Activated CD4-positive, alpha-beta T cell treated with anti-CD3 and anti-CD28 coated beads for 36 hours (primary cell): Measurements from ENCODE around the gene EPHB1. TPM values are rescaled to one million over a fixed set of nuclear protein-coding genes. Genes with fewer than 3 reads are reported as not detected.
"Not testable (repeated sequence)": the region's sequence is repeated elsewhere in the genome, so short reads cannot be mapped to it uniquely, and the experiment has no call there.

Experiments used
- ATAC-seq: fragments of 200-7000 bp; cut with Tn5 transposase; one replicate; pipeline ENCODE4 v1.10.0; 2021; ENCODE audit warnings: mild to moderate bottlenecking, moderate library complexity
- CTCF ChIA-PET: fragments of 350-600 bp; sonication (Branson Sonifier 250); formaldehyde crosslinking; loops from one replicate; lab custom pipeline; 2021; ENCODE audit warnings: antibody characterized with exemption; lab: Charles Lee
- POLR2A ChIA-PET: fragments of 350-600 bp; sonication (Branson Sonifier 250); formaldehyde crosslinking; loops from one replicate; lab custom pipeline; 2021; ENCODE audit warnings: antibody characterized with exemption, inconsistent platforms; lab: Charles Lee
- DNase-seq: peaks from one replicate; pipeline ENCODE4 v3.0.0-alpha.2; 2020
- H3K27ac Mint-ChIP-seq: one replicate; pipeline ENCODE4 v1.8.0; 2021; ENCODE audit warnings: mixed read lengths
- H3K27me3 Mint-ChIP-seq: one replicate; pipeline ENCODE4 v1.8.0; 2021; ENCODE audit warnings: mixed read lengths
- H3K36me3 Mint-ChIP-seq: one replicate; pipeline ENCODE4 v1.8.0; 2021; ENCODE audit warnings: low read depth, mixed read lengths
- H3K4me1 Mint-ChIP-seq: one replicate; pipeline ENCODE4 v1.8.0; 2021; ENCODE audit warnings: mixed read lengths
- H3K4me3 Mint-ChIP-seq: one replicate; pipeline ENCODE4 v1.8.0; 2021; ENCODE audit warnings: mild to moderate bottlenecking, moderate library complexity, mixed read lengths
- H3K9me3 Mint-ChIP-seq: one replicate; pipeline ENCODE4 v1.8.0; 2021; ENCODE audit warnings: low read depth, mixed read lengths
- intact Hi-C, 2 experiments: fragments of 100-400 bp; cut with DNase I in 1 of 2; cut with micrococcal nuclease in 1 of 2; formaldehyde crosslinking; loops; one replicate each; pipeline versions ENCODE4 v1.14.2 to v1.15.1; 2022 to 2024; cut with DNase I, micrococcal nuclease
- total RNA-seq, 2 experiments: library from RNA; stranded (reverse); gene quantifications; one replicate each; pipeline ENCODE4 v1.2.3, GENCODE V29; 2021

EPHB1 gene
- total RNA-seq, 2 experiments from 2014 or later, result 0.60 to 0.98 TPM

- CTCF ChIA-PET, result interaction anchor here (0.6 kb wide), 1 partner anchor 294 kb away, joined by 3 read pairs; no protein-coding TSS in a partner anchor
- H3K27ac Mint-ChIP-seq, result no peak overlapping the region
- H3K4me1 Mint-ChIP-seq, result no peaks in the 10 kb centered on the region
- no peak overlapping the region for H3K4me3 Mint-ChIP-seq
- intact Hi-C loops, result no loop called here
- DNase-seq (no peak), ATAC-seq (no peak)
- no peaks in the 10 kb centered on the region for H3K36me3 Mint-ChIP-seq
- POLR2A ChIA-PET, result no interaction called here
- H3K9me3 Mint-ChIP-seq, result no peaks in the 10 kb centered on the region
- peaks cover 3% of the 10 kb centered on the region for H3K27me3 Mint-ChIP-seq
Observed at GRCh38 chr3:135038186-135038585, 243.1 kb downstream of the EPHB1 start.

DNA sequence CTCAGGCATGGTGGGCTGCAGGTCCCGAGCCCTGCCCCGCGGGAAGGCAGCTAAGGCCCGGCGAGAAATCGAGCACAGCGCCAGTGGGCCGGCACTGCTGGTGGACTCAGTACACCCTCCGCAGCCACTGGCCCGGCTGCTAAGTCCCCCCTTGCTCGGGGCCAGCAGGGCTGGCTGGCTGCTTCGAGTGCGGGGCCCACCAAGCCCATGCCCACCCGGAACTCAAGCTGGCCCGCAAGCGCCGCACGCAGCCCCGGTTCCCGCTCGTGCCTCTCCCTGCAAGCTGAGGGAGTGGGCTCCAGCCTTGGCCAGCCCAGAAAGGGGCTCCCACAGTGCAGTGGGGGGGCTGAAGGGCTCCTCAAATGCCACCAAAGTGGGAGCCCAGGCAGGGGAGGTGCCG lies 244.5 kb downstream of the EPHB1 start:
- intact Hi-C loops, DNase-seq, H3K36me3 Mint-ChIP-seq, CTCF ChIA-PET, H3K4me1 Mint-ChIP-seq, H3K4me3 Mint-ChIP-seq, H3K9me3 Mint-ChIP-seq, H3K27me3 Mint-ChIP-seq, H3K27ac Mint-ChIP-seq, POLR2A ChIA-PET, ATAC-seq: not testable (repeated sequence)

DNA sequence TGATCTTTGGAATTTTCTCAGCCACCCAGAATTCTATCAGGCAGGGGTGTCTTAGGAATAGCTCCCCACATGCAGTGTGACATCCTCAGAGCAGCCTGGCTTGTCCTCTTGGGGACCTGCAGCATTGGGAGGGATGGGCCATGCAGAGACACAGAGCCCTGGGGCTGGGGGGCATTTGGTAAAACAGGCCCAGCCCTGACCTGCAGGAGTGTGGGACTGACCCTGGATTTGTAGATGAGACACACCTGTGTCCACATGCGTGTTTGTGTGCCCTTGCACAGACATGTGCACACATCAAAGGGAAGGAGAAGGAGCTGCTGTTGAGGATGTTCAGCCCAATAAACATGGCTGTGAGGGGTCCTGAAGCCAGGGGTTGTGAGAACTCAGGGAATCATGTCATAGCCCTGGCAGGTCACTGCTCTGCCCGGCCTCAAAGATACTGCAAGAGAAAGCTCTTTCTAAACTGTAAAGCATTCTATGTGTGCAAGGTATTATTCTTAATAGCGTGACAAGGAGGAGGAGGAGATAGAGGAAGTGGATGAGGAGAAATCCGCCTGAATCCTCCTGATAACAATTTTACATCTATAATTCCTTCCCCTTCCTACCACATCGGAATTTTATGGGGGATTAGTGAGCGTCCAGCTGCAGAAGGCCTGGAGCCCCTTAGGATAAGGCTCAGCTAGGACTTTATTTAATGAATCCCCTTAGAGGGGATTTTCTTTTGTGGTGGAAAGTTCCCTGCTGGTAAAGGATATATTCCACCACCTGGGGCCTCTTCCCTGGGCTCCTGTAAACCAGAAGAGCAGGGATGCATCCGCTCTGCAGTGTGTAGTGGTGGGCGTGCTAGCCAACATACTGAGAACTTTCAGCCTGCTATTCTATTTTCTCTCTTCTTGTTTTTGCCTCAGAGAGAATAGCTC lies 245.5 kb downstream of the EPHB1 start:
- DNase-seq, result no peak
- Mint-ChIP-seq H3K27ac (no peak overlapping the region), H3K36me3 (no peaks in the 10 kb centered on the region), H3K9me3 (no peaks in the 10 kb centered on the region), H3K4me1 (no peaks in the 10 kb centered on the region), H3K27me3 (no peaks in the 10 kb centered on the region), H3K4me3 (no peak overlapping the region)
- ChIA-PET CTCF (no interaction called here), POLR2A (no interaction called here)
- intact Hi-C loops, result no loop called here
- no peak for ATAC-seq

GRCh38 chr3:135041601-135042000 lies 246.5 kb downstream of the EPHB1 start:
- H3K4me1 Mint-ChIP-seq, result no peaks in the 10 kb centered on the region
- no peak overlapping the region for H3K27ac Mint-ChIP-seq
- DNase-seq (no peak), ATAC-seq (no peak)
- H3K4me3 Mint-ChIP-seq, result no peak overlapping the region
- H3K9me3 Mint-ChIP-seq, result no peaks in the 10 kb centered on the region
- intact Hi-C loops, result no loop called here
- CTCF ChIA-PET, result no interaction called here
- POLR2A ChIA-PET, result no interaction called here
- H3K27me3 Mint-ChIP-seq, result no peaks in the 10 kb centered on the region
- H3K36me3 Mint-ChIP-seq, result no peaks in the 10 kb centered on the region

- POLR2A ChIA-PET, result no interaction called here
Observed at GRCh38 chr3:135047061-135047460, 252.0 kb downstream of the EPHB1 start.

GRCh38 chr3:135050536-135050935 lies 255.5 kb downstream of the EPHB1 start:
- no peak for DNase-seq
- Mint-ChIP-seq H3K4me1 (no peaks in the 10 kb centered on the region), H3K27me3 (peaks cover 3% of the 10 kb centered on the region), H3K4me3 (no peak overlapping the region), H3K27ac (no peak overlapping the region), H3K36me3 (no peaks in the 10 kb centered on the region), H3K9me3 (no peaks in the 10 kb centered on the region)
- intact Hi-C loops, result no loop called here
- CTCF ChIA-PET, result no interaction called here
- no peak for ATAC-seq
- POLR2A ChIA-PET, result no interaction called here

More at GRCh38 chr3:135047061-135047460, 252.0 kb downstream of the EPHB1 start:
- H3K27me3 Mint-ChIP-seq, result peaks cover 2% of the 10 kb centered on the region
- no peaks in the 10 kb centered on the region for H3K4me1 Mint-ChIP-seq
- ATAC-seq, result no peak
- DNase-seq, result no peak
- CTCF ChIA-PET, result no interaction called here
- intact Hi-C loops, result no loop called here
- no peak overlapping the region for H3K27ac Mint-ChIP-seq
- H3K36me3 Mint-ChIP-seq, result no peaks in the 10 kb centered on the region
- no peak overlapping the region for H3K4me3 Mint-ChIP-seq
- H3K9me3 Mint-ChIP-seq, result no peaks in the 10 kb centered on the region

GRCh38 chr3:135051409-135051973 lies 256.4 kb downstream of the EPHB1 start:
- ChIA-PET CTCF (interaction anchor here (0.5 kb wide), 1 partner anchor 112 kb away, joined by 3 read pairs; no protein-coding TSS in a partner anchor), POLR2A (interaction anchor here (0.6 kb wide), 1 partner anchor 199 kb away, joined by 3 read pairs; no protein-coding TSS in a partner anchor)
- no peak for DNase-seq
- Mint-ChIP-seq H3K27me3 (peaks cover 3% of the 10 kb centered on the region), H3K27ac (no peak overlapping the region), H3K9me3 (no peaks in the 10 kb centered on the region), H3K36me3 (no peaks in the 10 kb centered on the region), H3K4me1 (no peaks in the 10 kb centered on the region), H3K4me3 (no peak overlapping the region)
- intact Hi-C loops, result no loop called here
- ATAC-seq, result no peak

DNA sequence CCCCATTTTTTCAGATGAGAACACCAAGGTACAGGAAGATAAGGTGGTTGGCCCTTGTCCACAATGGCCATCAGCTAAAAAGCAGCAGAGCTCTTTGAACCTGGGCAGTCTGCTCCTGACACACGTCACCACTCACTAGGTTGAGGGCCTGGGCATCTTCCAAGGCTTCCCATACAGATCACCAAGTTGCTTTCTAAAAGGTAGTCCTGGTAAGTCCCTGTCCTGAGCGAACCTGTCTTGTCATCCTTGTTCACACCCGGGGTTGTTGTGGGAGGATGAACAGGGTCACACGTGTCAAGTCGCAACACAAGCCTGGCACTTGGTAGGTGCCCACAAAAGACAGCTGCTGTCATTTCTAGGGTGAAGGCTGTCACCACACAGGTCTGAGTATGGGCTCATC lies 260.4 kb downstream of the EPHB1 start:
- DNase-seq (no peak), ATAC-seq (no peak)
- H3K9me3 Mint-ChIP-seq, result no peaks in the 10 kb centered on the region
- intact Hi-C loops, result no loop called here
- peaks cover 3% of the 10 kb centered on the region for H3K27me3 Mint-ChIP-seq
- no peak overlapping the region for H3K4me3 Mint-ChIP-seq
- H3K36me3 Mint-ChIP-seq, result no peaks in the 10 kb centered on the region
- H3K27ac Mint-ChIP-seq, result no peak overlapping the region
- H3K4me1 Mint-ChIP-seq, result no peaks in the 10 kb centered on the region
- POLR2A ChIA-PET, result no interaction called here
- CTCF ChIA-PET, result no interaction called here

DNA sequence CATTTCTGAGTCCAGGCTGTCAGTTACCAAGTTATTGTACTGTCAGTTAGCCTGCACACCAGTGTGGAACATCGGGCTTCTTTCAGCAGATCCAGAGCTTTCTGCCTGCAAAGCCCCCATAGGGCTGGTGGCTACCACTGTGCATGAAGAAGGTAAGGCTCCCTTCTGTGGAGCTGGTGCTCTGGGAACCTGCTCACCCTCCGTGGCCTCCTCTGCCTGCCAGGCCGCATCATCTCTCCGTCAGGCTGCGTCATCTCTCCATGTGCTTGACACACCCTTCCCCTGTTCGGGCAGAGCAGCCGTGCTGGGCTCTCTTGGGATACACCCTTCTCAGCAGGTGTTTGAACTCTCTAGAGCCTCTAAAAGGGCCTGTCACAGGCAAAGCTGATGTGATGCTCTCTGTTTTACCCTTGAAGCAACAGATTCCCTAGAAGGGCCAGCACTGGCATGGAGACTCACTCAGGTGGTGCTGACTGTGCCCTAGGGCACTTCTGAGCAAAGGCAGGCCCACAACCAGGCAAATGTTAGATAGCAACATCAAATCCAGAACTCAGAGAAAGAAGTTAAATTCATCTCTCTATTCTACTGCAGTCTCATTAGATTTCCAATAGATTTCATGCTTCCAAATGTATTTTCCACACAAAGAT lies 261.1 kb downstream of the EPHB1 start:
- intact Hi-C loops, result no loop called here

GRCh38 chr3:135056733-135057310 lies 261.8 kb downstream of the EPHB1 start:
- ATAC-seq, result no peak
- intact Hi-C loops, result no loop called here
- POLR2A ChIA-PET, result no interaction called here

More for the DNA sequence above, 261.1 kb downstream of the EPHB1 start:
- H3K4me3 Mint-ChIP-seq, result no peak overlapping the region
- no peaks in the 10 kb centered on the region for H3K9me3 Mint-ChIP-seq
- DNase-seq, result no peak
- H3K27ac Mint-ChIP-seq, result no peak overlapping the region
- ChIA-PET CTCF (no interaction called here), POLR2A (no interaction called here)
- ATAC-seq, result no peak
- peaks cover 3% of the 10 kb centered on the region for H3K27me3 Mint-ChIP-seq
- no peaks in the 10 kb centered on the region for H3K36me3 Mint-ChIP-seq
- no peaks in the 10 kb centered on the region for H3K4me1 Mint-ChIP-seq

GRCh38 chr3:135057996-135058395 lies 262.9 kb downstream of the EPHB1 start:
- ATAC-seq, result no peak
- intact Hi-C loops, result no loop called here

More at GRCh38 chr3:135056733-135057310, 261.8 kb downstream of the EPHB1 start:
- H3K36me3 Mint-ChIP-seq, result no peaks in the 10 kb centered on the region
- no peaks in the 10 kb centered on the region for H3K4me1 Mint-ChIP-seq
- H3K27me3 Mint-ChIP-seq, result peaks cover 3% of the 10 kb centered on the region
- H3K9me3 Mint-ChIP-seq, result no peaks in the 10 kb centered on the region
- CTCF ChIA-PET, result no interaction called here
- no peak overlapping the region for H3K4me3 Mint-ChIP-seq
- H3K27ac Mint-ChIP-seq, result no peak overlapping the region
- DNase-seq, result no peak

More at GRCh38 chr3:135057996-135058395, 262.9 kb downstream of the EPHB1 start:
- H3K9me3 Mint-ChIP-seq, result peaks cover 8% of the 10 kb centered on the region
- DNase-seq, result no peak
- no peaks in the 10 kb centered on the region for H3K36me3 Mint-ChIP-seq
- H3K4me3 Mint-ChIP-seq, result no peak overlapping the region
- POLR2A ChIA-PET, result no interaction called here
- CTCF ChIA-PET, result no interaction called here
- no peaks in the 10 kb centered on the region for H3K4me1 Mint-ChIP-seq
- H3K27ac Mint-ChIP-seq, result no peak overlapping the region
- no peaks in the 10 kb centered on the region for H3K27me3 Mint-ChIP-seq
